Astrocyte of the cerebellum (primary cell): Measurements from ENCODE around the gene DMAP1.

ENCODE experiments used
- DNase-seq: peaks from one replicate; pipeline ENCODE4 v3.0.0-alpha.2; 2011; ENCODE audit warnings: low read depth
- H3K4me3 ChIP-seq: 2 replicates; pipeline ENCODE4 v1.5.1; 2011; ENCODE audit warnings: mild to moderate bottlenecking, low read depth, low read length, moderate library complexity
- in situ Hi-C: cut with HindIII; loops from 2 replicates; pipeline ENCODE4 v1.10.0; 2017; ENCODE audit warnings: low sequenced_read_pairs
- TF ChIP-seq, protein P1 (sequence below): IDR thresholded peaks from 2 replicates; pipeline ENCODE4 v1.5.1; 2012; ENCODE audit warnings: low read length, low read depth, moderate library complexity, mild to moderate bottlenecking; ENCODE audit errors: missing control alignments

The DMAP1 gene

GRCh38 chr1:44265656-44266358 lies 52.5 kb downstream of the DMAP1 start:
- no peak overlapping the region for H3K4me3 ChIP-seq
- in situ Hi-C loops, result loop anchor here (5.0 kb wide), 1 partner anchor 46 kb away; no protein-coding TSS in a partner anchor
- TF ChIP-seq, protein P1, sequence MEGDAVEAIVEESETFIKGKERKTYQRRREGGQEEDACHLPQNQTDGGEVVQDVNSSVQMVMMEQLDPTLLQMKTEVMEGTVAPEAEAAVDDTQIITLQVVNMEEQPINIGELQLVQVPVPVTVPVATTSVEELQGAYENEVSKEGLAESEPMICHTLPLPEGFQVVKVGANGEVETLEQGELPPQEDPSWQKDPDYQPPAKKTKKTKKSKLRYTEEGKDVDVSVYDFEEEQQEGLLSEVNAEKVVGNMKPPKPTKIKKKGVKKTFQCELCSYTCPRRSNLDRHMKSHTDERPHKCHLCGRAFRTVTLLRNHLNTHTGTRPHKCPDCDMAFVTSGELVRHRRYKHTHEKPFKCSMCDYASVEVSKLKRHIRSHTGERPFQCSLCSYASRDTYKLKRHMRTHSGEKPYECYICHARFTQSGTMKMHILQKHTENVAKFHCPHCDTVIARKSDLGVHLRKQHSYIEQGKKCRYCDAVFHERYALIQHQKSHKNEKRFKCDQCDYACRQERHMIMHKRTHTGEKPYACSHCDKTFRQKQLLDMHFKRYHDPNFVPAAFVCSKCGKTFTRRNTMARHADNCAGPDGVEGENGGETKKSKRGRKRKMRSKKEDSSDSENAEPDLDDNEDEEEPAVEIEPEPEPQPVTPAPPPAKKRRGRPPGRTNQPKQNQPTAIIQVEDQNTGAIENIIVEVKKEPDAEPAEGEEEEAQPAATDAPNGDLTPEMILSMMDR, result no peak
- no peak for DNase-seq

DNA sequence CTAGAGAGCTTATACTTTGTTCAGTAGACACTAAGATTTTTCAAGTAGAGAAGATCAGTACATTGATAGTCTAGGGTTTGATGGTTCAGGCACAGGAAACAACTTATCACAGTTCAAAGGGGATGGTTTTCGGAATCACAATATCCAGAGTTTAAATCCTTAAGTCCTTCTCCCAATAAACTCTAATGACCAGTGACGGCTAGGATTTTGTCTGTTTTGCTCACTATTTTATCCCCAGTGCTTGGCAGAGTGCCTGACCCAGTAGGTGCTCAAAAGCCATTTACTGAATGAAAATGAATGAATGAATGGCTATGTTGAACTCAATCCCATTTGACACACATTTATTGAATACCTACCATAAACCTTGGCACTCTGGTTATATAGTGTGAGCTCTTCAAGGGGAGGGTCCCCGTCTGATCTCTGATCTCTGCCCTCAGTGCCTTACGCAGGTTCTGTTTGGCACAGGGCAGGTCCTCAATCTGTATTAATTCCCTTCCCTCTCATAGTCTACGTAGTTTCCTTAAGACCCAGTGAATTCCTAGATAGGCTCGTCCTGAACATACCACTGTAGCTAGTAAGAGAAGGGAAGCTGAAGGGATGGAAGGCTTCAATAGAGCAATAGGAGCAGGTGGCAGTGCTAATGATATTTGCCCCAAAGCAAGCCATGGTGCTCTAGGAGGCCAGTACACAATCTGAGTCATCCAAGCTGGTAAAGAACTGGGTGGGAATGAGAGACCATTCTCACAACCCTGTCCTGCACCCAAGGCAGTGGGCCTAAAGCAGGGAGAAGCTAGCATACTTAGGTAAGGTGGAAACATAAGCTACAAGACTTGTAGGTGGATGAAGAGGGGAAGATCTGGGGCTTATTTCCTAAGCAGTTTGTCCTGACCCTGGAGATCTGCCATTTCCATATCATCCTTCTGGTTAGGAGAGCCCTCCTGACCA lies 53.4 kb downstream of the DMAP1 start:
- no peak for DNase-seq
- TF ChIP-seq, protein P1, result no peak
- no peak overlapping the region for H3K4me3 ChIP-seq
- in situ Hi-C loops, result loop anchor here (5.0 kb wide), 1 partner anchor 46 kb away; no protein-coding TSS in a partner anchor

DNA sequence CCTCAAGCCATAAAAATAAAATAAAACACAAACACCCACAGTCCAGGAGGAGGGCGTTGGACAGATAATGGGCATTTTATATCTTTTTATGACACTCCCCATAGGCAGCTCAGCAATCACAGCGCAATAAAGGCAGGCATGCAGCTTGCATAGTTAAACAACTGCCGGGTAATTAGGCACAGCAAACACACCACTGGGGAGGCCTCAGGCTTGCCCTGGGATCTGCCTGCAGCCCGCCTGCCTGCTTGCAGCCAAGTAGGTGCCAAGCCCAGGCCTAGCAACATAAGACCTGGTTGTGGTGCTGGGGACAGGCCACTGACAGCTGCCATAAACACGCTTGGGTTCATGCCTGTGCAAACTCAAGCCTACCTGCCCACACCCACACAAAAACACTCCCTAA lies 54.2 kb downstream of the DMAP1 start:
- no peak for DNase-seq
- in situ Hi-C loops, result loop anchor here (5.0 kb wide), 1 partner anchor 45 kb away; no protein-coding TSS in a partner anchor
- H3K4me3 ChIP-seq, result no peak overlapping the region
- TF ChIP-seq, protein P1, result no peak

DNA sequence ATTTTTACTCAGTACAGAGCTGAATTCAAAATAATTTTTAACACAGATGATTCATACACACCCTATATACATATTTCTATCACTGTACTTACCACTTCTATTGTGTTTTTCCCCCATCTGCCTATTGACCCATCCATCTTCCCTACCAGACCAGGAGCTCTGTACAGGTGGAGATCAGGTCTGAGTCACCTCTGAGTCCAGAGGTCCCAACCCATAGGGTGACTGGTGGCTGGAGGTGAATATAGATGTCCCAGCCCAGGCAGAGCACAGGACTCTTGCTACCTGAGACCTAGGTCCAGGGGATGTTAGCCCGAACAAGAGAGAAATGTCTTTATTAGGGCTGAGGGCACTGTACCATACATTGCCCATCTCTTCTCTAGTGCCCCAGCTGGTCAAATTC lies 54.8 kb downstream of the DMAP1 start:
- no peak for DNase-seq
- H3K4me3 ChIP-seq, result no peak overlapping the region
- TF ChIP-seq, protein P1, result no peak
- in situ Hi-C loops, result loop anchor here (5.0 kb wide), 1 partner anchor 44 kb away; no protein-coding TSS in a partner anchor
